Measurements from ENCODE around the gene KIF3A.

KIF3A gene

DNA sequence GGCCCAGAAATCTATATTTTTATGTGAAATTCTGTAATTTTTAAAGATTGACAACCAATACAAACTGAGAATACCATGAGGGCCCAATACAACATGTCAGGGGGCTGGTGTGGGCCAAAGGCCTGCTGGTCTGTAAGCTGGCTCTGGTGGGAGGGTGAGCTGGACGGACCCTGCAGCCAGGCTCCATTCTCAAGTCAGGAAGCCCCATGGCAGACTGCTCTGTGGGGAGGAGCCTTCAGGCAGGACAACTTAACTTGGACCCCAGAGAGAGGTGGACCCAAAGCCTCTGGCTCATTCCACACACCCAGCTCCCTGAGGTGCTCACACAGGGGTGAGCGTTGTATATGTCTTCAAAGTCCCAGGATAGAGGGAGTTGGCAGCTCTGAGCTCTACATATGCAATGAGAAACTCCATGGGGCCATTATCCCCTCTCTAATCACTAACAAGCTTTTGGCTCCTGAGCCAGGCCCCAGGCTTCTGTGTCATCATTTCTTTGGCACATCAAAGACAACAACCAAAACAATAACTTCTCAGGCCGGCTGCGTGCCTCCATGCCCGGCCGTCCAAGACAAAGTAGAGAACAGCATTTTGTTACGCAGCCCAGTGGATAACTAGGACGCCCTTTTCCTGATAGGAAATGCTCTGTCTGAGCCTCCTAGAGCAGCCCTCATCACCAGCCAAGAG is 33.3 kb upstream of the KIF3A start:
- DNase-seq (ENCODE audit: low spot score): peak; percentile 64

DNA sequence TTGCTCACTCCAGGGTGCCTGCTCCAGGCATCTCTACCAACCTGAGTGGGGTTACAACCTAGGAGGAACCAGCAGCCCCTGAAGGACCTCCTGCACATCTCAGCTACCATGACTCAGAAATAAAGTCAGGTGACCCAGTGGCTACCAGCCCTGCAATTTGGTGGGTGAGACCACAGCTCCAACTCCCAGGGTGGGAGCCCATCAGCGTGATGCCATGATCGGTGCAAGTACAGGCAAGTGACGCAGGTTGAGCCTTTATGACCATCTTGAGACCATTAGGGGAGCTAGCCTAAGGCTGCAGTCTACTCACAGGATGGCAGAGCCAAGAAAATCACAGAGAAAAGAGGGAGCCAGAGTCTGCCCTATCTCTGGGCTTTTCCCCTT is 31.1 kb upstream of the KIF3A start:
- no peak for DNase-seq (ENCODE audit: low spot score)

DNA sequence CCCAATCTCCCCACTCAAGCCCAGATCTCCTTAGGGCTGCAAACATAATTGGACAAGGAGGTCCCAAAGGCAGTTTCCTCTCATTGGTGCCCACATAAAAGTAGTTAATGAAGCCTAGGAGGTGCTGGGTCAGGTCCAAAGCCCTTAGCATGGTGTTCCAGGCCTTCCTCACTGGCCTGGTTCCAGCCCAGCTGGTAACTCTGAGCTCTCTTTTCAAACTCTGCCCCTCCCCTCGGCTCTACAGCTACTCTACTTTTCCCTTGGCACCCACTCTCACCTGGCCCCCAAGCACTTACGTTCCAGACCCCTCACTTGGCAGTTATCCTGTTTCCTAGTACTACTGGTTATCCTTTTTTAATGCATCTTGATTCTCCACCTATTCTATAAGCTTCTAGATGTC is 29.8 kb upstream of the KIF3A start:
- DNase-seq (ENCODE audit: low spot score): no peak

DNA sequence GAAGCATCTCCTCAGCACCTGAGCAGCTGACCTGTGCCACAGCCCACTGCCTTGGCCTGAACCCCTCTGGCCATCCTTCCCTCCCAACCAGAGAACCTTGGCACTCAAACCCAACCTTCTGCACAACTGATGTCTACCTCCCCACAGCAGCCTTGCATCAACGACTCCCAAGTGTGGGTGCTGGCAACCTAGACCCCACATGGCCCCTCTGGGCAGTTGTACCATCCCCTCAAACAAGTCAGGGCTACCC is 29.4 kb upstream of the KIF3A start:
- no peak for DNase-seq (ENCODE audit: low spot score)

DNA sequence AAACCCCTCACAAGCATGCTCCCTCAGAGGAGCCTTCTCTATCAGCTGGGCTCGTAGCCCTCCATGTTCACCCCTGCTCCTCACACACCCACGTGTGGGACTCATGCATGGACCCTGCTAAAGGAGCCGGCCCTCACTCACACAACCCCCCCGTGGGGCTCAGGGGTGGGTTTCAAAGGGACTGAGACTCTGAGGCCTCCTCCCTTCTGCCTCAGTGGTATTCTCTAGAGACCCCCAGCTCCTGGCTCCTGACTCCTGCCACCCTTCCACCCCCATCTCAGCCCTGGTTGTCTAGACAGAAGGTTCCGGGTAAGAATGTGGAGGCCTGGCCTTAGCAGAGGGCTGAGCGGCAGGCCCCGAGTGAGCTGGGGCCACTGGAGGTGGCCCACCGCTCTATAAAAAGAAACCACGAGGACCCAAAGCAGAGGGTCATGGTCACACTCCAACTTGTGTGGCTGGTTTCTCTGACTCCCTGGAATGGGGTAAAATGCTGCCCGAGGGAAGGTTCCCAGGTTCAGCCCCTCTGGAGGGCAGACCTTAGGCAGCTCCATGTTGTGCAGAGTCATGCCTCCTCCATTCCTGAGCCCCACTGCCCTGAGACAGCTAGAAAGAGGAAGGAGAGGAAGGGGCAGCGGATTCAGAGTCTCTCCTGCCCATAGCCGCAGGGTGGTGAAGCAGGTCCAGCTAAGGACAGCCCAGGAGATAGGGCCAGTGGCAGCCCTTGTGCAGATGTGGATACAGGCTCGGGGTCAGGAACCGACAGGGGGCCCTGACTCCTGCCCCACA is 28.9 kb upstream of the KIF3A start:
- no peak for DNase-seq (ENCODE audit: low spot score)

DNA sequence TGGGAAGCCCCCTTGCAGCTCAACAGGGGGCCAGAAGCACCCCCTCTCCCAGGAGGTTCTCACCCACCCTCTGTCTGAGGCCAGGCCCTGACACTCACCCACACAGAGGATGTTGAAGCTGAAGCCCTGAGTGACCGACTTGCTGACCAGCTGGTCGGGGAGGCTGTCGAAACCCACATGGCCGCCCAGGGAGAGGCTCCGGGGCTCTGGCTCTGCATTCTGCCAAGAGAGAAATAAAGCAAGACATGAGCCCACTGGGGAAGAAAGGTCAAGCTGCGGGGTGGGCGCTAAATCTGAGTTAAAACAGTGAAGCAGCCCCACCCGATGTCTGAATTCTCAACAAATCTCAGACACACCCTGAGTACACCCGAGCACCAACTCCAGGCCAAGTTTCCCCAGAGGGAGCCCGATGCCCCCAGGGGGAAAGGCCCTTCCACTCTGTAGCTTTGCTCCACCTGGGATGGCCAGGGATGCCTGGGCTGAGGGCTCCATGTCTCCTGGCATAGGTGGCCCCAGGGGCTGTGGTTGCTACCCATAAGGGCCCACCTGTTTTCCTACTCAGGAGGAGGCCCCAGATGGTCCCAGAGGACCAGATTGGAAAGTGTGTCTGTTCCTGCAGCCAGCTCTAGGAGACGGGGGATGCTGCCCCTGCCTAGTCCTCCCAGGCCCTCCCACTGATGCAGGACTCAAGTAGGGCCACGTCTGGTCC is 28.1 kb upstream of the KIF3A start:
- DNase-seq (ENCODE audit: low spot score): no peak

DNA sequence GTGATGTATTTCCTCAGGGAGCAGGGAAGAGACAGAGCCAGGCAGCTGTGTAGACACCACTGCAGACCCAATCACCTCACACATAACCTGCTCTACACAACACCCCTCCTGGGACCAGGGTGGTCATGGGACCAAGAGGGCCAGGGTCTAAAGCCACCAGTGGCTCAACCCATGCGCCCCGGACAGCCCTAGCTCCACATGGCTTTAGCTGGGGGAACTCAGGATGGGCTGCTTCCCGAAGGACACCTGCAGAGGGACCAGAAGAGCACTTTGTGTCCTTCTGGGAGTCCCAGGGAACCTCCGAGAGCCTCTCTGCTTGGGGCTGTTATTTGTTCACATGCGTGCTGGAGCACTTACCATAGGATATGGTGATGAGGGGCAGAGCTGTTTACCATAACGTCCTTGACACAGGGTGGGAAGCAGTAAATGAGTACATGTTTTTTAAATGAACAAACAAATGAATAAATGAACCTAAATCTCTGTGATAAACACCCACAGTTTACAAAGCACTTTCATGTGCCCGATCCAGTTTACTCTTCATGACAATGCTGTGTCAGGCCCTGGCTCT is 27.4 kb upstream of the KIF3A start:
- DNase-seq (ENCODE audit: low spot score): no peak

DNA sequence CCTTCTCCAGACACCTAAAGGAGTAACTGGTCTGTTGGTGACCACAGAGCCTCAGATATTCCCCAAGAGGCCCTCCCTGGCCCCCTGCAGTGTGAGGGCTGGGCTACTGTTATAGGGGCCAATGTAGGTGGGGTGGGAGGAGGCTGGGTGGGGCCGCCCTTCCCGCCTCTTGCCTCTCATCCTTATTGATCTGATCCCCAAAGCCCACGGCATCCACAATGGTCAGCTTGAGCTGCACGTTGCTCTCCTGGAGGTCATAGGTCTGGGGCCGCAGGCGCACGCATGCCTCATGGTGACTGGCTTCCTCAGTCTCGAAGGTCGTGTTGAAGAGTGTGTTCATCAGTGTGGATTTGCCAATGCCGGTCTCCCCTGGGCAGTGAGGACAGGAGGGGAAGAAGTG is 26.7 kb upstream of the KIF3A start:
- DNase-seq (ENCODE audit: low spot score): no peak

DNA sequence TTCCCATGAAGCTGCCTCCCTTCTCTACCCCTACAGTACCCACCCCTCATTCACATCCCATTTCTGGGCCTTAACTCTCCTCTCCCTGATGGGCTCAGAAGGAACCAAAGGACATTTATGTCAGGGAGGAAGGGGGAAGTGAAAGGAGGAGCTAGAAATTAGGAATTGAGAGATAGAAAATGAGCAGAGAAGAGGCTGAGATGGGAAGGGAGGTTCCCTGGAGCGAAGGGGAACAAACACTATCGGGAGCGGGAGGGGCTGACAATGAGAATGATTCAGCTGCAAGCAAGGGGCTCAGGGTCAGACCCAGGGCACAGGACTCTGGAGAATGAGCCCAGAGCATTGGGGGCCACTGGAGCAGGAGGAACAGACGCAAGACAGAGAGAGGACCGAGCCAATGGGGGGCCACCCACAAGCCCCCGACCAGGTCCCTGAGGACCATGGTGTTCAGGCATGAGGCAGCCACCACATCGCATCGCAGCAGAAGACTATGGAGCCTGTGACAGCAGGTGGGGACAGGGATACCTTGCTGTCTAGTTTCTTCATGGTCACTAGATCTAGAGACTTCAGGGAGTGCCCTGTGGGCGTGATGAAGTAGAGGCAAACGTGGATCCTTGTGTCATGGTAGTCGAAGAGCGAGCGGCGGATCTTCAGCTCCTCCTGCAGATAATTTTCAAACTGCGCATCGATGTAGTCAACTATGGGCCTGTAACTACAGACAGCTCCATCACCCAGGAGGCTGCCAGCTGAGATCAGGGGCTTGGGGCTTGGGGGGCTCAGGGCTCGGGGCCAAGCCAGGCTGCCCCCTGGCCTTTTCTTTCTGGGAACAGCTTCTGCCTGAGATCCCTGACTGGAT is 26.1 kb upstream of the KIF3A start:
- no peak for DNase-seq (ENCODE audit: low spot score)

DNA sequence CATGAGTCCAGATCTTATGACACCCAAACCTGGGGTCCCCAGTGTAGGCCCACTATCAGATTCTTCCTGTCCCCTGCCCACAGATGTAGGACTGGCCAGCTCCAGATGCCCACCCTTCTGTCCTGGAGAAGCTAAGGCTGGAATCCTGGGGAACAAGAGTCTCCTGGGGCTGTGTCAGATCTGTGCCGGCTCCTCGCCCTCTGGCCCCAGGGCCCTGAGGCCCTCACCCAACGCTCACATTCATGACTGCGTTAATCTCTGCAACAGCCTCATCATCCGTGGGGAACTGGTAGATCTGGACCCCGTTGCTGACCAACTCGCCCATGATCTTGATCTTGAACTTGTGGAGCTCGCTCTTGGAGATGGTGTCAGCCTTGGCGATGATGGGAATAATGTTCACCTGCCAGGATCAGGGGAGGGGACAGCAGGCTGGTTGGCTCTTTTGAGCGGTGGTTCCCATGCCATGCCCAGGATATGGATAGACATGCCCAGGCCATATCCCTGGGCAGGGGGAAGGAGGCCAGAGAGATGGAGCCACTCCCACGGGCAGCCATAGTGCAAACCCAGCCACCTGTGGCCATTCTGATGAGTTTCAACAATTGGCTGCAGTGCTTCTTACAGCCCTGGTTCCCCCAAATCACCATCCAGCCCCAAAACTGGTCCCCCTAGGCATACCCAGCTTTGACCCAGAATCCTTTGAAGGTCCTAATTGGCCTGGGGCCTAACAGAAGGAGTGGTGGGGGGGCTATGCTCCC is 25.1 kb upstream of the KIF3A start:
- no peak for DNase-seq (ENCODE audit: low spot score)

DNA sequence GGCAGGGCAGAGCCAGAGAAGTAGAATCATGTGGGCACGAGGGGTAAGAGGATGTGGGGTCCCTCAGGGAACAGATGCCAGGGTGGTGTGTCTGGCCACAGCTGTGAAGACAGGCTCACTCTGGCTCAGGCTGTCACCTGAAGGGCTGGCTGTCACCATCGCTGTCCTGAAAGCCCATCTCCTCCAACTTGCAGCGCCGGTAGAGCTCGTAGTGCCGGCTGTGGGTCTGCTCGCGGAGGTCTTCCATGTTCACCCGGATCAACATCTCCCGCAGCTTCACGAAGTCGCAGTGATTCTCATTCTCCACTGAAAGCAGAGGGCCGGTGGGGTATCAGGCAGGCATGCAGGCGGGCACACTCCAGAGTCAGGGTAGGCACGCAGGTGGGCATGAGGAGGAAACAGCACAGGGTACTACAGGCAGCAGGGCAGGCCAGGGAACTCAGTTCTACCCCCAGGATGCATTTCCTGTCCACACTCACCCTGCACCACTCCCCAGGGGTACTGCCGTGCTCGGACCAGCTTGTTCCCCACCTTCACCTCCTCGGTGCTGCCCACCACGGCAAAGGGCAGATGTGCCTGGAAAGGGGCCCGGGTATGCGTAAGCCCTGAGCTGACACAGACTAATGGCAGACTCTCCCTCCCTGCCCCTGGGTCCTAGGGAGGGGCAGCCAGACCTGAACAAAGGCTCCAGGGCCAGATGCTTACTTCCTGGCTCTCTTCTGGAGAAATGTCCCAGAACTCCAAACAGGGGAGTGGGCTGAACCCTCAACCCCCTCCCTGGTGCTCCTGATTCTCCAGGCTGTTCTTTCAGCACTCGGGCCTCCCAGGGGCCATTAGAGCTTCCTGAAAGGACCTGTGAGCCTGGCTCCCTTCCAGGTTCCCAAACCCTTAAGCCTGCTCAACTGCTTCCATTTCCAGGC is 24.2 kb upstream of the KIF3A start:
- no peak for DNase-seq (ENCODE audit: low spot score)

DNA sequence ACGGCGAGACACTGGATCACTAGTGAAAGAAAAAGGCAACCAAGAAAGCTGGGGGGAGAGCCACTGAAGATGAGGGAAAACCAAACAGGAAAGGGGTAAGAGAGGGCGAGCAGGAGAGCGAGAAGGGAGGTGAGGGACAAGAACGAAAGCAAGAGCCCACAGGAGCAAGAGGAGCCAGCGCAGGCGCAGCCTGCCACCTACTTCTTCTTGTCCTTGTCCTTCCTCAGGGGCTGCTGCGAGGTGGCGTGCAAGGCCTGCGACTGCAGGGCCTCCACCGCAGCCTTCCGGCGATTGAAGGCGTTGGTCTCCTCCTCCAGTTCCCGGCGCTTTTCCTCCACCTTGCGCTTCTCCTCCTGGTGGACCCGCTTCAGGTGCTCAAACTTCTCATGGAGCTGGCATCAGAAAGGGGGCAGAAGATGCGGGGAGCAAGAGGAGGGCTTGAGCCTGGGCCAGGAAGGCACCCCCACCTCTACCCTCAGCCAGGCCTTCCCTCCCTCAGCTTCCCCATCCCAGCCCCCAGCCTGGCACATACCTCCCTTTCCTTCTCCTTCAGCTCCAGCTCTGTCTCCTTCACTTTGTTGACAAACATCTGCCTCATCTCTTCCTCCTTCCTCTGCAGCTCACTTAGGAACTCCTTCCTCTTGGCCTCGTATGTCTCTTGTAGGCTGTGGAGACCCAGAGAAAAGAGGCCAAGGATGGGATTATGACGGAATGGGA is 23.4 kb upstream of the KIF3A start:
- DNase-seq (ENCODE audit: low spot score): no peak

DNA sequence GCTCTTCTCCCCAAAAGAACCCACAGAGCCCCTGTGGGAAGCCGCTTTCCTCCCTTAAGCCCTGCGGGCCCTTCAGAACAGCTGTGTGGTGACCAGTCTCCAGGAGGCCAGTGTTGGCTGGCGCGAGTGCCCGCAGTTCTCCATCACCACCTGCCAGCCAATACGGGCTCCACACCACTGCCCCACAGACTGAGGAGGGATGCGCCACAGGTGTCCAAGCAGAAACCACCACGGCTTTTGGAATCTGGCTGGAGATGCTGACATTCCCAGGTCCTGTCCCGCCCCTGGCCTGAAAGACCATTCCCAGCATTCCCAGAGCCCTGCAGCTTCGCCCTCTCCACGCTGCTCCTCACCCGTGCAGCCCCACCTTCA is 22.7 kb upstream of the KIF3A start:
- no peak for DNase-seq (ENCODE audit: low spot score)

DNA sequence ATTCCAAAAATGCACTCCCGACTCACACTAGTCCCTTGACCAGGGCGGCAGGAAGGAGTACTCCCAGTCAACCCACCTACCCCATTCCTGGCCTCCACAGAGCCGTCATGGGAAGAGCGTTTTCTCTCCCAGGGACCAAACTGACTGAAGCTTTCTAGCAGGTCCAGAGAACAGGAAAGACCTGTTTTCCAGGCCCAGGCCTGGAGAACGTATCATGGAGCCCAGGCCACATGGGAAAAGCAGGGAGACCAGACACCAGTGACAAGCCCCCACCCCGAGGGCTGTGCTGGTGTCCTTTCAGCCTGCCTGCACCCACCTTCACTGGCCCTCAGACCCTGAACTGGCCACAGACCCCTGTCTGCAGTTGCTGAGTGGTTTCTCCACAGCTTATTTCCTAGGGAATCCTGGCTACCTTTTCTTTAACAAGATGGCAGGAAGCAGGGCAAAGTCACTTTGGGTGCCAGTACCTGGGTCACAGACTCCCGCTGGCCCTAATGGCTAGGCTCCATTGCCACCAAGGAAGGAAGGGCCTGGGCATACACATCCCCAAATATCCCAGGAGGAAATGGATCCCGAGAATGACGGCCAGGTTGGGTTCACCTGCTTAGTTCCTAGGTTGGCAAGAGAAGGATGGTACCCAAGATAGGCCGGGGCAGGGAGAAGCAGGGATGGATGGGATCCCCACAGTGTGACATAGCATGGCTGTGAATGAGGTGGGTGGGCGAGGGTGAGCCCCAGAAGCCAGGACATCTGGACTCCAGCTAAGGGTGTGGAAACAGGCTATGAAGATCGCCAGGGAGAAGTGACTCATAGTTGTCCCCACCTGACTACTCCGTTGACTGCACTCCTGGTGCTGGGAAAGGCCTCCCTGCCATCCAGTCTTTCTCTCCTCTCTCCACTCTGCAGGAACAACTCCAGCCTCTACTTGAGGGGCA is 22.0 kb upstream of the KIF3A start:
- DNase-seq (ENCODE audit: low spot score): peak; percentile 19

DNA sequence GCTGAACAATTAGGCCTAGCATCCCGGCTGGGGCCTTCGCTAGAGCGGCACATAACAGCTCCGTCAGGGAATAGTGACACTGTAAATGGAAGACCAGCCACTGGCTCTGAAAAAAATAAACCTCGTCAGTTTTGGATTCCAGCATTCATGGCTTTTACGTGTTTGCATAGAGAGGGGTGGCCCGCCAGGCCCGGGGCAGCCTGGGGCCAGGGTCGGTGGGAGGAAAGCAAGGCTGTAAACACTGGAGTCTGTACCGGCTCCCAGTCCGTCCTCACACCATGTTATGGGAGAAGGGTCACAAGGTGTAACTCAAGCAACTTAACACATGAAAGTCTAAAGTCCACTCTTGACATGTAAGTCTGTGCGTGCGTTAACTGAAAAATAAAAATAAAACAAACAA is 21.1 kb upstream of the KIF3A start:
- no peak for DNase-seq (ENCODE audit: low spot score)

DNA sequence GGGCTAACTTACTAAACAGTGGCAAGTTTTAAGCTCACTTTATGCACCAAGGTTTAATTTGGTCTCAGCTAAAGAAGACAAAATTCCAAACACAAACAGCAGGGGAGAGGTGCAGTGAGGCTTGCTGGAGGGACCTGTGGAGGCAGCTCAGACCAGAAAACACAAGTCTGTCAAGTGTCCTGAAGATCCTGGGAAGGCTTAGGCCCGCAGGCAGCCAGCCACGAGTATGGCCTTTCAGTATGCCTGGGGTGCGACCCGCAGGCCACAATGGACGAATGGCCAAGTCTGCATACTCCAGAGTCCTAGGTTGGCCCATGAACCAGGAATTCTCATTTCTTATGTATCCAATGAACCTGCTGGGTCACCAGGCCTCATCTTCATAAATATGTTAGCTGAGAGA is 19.2 kb upstream of the KIF3A start:
- DNase-seq (ENCODE audit: low spot score): no peak

DNA sequence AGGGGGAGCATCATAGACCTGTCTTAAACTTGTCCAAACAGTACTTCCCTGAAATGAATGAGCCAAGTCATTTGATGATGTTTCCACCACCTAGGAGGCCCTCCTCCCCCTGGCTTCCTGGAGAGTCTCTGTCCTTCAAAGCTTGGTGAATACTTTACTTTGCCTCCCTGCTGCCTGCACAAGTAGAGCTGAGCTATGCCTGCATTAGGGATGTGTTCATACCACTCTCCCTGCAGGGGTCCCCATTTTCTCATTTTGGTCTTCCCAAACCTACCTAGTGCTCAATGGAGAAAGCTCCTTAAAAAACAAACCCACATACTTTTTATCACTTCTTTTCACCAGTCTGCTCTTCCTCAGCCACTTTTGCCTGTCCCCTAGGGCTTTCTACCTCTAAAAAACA is 17.6 kb upstream of the KIF3A start:
- peak; percentile 26 for DNase-seq (ENCODE audit: low spot score)

DNA sequence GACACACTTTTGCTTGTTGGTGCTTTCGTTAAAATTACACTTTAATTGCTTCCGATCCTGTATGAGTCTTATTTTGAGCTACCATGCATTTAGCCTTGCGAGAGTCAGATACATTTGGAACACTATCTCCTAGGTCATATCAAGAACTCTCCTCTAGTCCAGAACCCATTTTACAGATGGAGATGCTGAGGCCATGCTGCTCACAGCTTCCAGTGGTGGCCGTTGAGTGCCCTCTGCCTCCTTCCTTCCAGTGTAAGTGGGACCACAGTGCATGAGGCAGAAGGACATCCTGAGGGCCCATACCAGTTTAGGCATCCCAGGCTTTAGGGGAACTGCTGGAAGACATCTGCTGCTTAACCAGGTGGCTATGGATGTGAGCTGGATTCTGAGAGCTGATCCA is 16.8 kb upstream of the KIF3A start:
- no peak for DNase-seq (ENCODE audit: low spot score)

All from AG20443 (cell line).